B cell (primary cell): ENCODE measurements around the gene ASCL2.

Source experiments
- CTCF ChIP-seq: fragments of 200-600 bp; IDR thresholded peaks from one replicate; pipeline ENCODE4 v1.8.0; 2022; ENCODE audit warnings: antibody characterized with exemption, mild to moderate bottlenecking
- EZH2 ChIP-seq: IDR thresholded peaks from 2 replicates; pipeline ENCODE4 v1.6.1; 2012; ENCODE audit warnings: borderline replicate concordance, low read depth, mild to moderate bottlenecking, moderate library complexity, low read length; ENCODE audit not compliant: insufficient read depth, poor library complexity, severe bottlenecking

GRCh38 chr11:2311353-2312133 lies 41.2 kb upstream of the ASCL2 start:
- TF ChIP-seq CTCF: no peak
- no peak for TF ChIP-seq EZH2
